SW480 (cell line): ENCODE data around the gene ANKS1B.
"Not testable (repeated sequence)": the region's sequence is repeated elsewhere in the genome, so short reads cannot be mapped to it uniquely, and the experiment has no call there.

Source experiments
- DNase-seq: peaks from one replicate; pipeline ENCODE4 v3.0.0-alpha.2; 2016; ENCODE audit warnings: low spot score

The ANKS1B gene

DNA sequence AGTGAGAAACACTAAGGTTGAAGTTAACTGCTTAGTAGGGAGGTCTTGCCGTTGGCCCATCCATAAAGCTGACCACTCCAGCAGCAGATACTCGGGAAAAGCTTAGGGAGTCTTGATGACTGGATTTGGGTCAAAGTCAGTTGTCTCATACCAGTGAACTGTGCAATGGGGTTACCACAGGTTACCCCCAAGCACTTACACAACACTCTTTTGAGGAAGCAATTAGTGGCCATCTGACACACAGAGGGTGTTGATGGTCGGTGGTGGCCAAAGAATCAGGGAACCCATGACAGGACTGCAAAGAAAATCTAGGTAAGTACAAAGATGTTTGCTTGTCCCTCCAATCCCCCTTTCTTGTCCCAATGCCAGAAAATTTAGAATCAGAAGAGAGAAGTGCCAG is 929.4 kb downstream of the ANKS1B start:
- DNase-seq, result no peak

DNA sequence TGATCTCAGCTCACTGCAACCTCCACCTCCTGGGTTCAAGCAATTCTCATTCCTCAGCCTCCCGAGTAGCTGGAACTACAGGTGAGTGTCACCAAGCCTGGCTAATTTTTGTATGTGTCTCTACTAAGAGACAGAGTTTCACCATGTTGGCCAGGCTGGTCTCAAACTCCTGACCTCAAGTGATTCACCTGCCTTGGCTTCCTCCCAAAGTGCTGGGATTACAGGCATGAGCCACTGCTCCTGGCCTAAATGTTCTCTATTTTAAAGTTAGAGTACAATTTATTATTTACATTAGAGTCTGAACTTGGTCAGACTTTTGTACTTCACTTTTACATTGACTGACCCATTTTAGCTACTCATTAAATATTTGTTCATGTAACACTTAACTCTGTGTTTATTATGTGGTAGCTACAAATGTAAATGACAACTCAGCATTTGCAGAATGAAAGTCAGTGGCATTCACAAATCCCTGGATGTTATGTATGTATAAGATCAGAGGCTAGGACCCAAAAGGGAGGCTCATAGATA is 930.1 kb downstream of the ANKS1B start:
- no peak for DNase-seq

DNA sequence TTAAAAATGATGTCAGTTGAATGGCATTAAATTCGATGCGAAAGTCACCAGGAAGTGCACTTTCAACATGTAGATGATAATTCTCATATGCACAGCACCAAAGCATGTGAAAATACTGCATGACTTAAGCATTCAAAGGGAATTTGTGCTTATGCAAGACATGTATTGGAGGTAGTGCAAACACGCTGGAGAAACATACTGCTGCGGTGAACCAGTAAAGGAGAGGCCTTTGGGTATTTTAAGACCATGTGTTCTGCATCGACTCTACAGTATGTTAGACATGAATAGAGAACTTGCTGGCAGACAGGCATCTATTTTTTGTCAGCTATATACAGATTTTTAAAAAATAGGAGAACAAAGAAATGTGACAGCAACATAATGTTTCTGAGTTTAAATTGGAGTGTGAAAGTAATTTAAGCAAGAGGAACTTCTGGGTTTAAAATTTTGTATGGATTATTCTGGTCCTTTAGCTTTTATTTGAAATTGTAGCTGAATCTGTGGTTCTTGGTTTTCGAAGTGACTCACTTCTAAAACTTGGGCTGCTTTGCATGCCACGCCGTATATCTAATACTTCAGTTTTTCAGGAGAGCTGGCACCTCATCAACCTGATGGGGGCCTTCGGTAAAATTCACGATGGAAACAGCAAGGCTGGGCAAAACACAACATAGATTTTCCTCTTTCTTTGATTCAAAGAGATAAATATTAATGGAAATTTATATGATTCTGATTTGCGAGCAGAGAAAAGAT is 930.9 kb downstream of the ANKS1B start:
- no peak for DNase-seq

DNA sequence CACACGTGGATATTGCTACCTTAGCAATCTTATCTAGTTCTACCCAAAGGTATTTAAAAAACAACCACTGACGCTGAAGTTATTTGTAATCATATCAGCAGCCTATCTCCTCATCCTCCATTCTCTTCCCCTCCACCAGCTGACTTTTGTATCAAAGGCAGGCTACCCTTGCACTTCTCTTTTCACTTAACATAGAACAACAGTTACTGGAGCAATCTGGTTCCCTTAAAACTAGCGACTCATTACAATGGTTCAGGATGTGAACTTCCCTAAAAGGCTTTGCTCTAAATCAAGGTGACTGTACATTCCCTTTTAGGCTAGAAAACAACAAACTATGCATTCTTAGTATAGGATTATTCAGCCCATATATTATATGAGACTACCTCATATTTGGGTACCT is 935.0 kb downstream of the ANKS1B start:
- no peak for DNase-seq

DNA sequence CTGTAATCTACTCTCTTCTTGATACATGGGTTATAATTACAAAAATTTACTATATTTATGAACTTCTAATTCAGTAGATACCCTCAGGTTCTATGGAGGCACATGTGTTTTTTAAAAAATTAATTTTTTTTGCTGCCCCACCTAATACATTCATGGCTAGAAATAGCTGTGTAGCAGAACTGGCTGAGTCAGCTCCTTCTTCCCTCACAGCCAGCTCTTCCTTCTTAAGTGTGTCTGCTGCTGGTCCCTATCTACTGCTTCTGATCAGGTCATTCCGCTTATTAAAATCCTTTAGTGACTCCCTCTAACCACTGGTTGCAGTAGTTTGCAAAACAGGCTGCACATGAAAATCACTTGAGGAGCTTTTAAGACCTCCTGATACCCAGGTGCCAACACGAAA is 939.6 kb downstream of the ANKS1B start:
- no peak for DNase-seq

DNA sequence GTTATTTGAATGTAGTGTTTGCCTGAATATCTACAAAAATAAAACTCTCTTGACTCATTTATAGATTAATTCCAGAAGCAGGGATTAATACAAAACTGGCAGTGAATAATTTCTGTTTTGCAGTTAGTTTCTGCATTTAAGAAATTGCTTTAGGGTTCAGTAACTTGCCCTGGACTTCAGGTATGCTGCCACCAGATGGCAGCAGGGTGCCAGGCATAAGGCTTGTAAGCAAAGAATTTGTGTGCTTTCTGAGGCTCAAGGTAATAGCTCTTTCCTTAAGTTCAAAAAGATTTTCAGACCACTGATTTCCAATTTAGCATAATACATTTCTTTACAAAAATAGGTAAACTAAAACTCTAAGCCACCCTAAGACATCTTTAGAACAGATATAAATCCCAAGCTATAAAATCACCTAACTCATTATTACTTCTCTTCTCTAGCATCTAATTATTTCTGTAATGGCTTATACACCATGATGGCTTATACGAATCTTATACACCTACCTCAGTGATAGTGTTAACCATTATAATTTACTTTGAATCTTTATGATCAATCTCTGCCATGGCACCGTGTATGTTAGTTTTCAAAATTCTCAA is 941.3 kb downstream of the ANKS1B start:
- peak; percentile 48 for DNase-seq

DNA sequence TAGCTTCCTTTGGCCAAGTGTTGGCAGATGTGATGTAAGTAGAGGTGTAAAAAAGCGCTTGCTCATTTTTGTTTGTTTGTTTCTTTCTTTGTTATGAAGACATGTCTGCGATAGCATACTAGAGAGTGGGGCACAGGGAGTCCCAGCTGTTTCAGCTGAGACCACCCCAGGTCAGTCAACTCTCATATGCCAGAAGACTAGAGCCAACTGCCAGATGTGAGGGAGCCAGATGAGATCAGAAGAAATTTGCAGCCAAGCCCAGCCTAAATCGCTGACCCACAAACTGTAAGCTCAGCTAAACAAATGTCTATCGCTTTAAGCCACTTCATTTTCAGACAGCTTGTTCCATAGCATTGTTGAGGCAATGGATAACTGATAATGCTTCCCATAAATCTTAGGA is 942.5 kb downstream of the ANKS1B start:
- DNase-seq, result no peak

DNA sequence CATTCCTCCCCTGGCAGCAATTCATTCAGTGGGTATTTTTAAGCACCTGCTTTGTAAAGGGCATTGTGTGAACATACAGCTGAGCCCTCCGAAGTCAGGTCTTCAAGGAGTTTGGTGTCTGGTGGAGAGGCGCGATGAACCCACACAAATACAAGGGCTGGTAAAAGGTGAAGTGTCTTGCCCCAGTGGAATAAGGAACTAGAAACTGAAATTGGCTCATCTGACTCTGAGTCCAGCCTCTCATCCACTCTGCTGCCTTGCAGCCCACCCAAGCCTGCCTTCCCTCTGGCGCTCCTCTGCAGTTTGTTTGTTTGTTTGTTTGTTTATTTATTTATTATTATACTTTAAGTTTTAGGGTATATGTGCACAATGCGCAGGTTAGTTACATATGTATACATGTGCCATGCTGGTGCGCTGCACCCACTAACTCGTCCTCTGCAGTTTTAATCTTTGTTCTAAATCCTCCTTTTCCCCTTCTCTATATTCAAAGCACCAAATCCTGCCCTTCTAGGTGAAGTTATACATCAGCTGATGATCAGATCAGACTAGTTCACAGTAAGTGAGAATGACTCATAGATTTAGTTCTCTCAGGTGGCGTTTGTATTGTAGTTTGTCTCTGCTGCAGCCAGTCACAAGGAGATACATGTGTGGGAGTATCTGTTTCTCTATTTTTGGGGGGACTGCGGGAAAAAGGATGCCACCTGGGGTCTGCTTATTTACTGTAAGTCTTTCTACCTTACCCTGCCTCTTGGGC is 945.2 kb downstream of the ANKS1B start:
- DNase-seq, result no peak

DNA sequence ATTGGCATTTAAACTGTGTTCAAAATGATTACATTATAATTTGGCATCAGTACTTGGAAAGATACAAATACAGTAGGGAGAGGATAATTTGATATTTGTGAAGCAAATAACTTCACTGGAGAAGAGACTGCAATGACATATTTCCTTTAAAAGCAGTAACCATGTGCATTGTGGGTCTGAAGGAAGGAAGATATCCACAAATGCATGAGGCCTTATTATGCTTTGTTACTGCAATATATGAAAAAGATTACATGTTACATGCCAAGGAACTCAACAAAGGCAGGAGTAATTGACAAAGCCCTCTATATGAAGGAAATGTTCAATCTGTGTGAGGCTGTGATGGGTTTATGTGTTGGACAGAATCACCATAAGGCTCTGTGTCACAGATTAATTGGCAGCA is 948.2 kb downstream of the ANKS1B start:
- DNase-seq, result no peak

DNA sequence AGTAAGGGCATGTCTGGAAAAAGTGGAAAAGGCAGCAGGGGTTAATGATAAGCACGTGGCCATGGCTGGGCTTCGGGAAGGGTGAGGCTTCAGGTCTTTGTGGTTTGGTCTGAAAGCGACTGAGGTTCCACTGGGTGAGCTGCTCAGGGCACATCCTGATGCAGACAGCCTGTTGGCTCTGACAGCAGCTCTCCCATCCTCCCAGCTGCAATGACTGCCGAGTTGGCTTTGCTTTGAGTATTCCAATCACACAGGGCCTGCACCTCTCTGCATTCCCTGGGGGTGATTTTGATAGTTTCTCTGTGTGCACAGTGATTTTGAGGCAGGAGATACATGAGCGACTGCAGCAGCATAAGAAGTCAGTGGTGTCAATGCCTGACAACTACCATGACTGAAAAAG is 948.9 kb downstream of the ANKS1B start:
- DNase-seq, result no peak

DNA sequence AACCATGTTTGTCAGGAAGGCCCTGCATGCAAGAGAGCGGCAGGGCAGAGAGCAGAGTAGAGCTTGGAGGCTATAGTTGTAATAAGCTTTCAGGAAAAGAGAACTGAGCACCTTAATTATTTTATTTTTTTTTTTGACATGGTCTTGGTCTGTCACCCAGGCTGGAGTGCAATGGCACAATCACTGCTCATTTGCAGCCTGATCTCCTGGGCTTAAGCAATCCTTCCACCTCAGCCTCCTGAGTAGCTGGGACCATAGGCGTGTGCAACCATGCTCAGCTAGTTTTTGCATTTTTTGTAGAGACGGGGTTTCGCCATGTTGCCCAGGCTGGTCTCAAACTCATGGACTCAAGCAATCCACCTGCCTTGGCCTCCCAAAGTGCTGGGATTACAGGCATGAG is 950.5 kb downstream of the ANKS1B start:
- DNase-seq, result not testable (repeated sequence)

DNA sequence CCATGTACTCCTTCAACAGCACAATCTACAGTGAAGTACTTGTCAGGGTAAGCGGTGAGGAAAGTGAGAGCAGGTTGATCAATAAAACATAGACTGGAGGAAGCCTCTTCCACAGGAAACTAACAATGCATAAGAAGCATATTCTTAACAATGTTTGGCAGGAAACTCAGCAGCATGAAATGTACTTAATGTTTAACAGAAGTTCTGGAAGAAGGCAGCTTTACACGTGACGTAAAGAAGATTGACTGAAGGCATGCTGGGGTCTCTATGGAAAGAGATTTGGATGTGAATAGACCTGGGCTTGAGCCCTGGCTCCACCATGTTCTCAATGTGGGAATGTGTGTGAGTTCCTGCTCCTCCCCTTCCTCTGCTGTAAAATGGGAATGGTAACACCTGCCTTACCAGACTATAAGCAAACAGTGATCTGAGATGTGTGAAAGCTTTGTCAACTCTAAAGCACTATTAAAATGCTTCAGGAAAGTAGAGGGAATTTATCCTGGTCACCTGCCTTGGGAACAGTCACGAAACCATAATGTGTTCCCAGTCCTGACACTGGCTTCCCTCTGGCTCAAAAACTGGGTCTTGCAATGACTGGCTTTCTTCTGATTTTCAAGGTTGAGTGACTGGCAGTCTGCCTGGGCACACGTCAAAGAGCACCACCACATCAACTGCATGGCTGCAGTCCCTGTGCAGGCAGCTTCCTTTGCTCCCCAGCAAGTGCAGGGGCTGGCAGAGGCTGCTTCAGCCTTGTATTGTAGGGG is 955.0 kb downstream of the ANKS1B start:
- no peak for DNase-seq

DNA sequence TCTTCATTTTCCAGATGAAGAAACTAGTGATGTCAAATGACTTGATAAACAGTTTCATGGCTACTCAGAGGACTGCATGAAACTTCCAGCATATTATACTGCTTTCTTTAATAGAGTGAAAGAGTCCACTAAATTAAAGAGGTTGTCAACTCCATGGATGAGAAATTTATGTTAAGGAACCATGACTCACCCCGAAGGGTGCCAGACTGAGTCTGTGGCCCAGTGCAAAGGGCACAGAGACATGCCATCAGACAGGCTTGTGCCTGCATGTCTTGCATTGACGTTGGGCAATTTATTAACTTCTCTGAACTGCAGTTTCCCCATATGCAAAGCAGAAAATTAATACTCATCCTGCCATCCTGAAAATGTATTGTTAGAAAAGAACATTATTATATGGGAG is 957.3 kb downstream of the ANKS1B start:
- DNase-seq, result no peak

DNA sequence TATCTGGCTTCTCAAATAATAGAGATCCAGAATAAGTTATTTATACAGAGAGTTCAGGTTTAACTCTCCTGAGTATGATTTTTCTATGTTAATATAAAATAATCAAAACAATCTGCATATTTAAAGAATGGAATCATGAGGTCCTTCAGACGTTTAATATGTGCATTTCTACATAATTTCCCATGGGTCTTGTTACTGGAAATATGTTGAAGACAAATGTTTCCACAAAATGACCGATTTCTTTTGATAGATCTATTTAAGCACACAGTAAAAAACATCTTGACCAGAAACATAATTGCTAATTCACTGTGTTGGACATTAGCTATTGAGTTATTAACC is 957.7 kb downstream of the ANKS1B start:
- DNase-seq, result no peak

DNA sequence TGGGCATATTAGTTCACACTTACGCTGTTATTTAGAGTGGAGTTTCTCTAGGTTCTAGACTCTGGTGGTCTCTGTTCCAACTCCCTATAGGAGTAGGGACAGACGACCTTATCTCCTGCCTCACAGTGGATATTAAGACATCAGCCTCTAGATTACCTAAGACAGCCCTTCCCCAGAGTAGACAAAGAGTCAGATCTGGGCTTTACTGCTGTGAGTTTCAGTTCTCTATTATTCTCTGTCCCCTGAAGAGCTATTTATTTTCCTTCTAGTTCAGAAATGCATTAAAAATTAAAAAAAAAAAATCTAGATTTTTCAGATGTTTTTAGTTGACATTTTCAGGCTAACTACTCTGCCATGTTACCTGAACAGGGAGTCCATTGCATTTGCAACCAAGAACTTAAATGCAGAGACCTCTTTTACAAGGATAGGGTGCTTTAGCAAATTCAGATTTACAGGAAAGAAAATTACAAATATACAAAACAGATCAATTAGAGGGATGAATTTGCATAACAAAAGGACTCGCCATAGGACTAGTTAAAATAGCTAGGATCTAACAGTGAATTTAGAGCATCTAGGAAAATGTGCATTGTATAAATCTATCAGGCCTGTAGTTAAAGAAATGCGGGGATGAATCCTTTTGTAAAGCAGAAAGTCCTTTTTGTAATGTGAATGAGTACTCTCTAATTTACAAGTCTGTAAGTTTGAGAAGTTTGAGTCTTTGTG is 958.2 kb downstream of the ANKS1B start:
- DNase-seq, result no peak

DNA sequence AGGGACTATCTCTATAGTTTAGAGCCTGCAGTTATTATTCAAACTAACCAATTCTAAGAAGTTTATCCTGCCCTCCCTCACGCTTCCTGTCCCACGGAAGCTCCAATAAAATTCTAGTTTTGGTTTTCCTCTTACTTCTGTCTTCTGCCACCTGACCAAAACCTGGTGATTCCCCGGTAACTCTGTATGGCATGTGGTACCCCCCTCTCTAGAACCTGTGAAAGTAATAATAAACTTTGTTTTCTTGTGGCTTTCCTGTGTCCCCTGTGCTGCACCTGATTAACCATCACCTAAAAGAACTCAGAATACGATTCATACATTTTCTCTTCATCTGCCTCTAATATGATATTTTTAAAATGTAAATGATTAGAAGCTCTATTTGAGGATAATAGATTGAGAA is 959.9 kb downstream of the ANKS1B start:
- no peak for DNase-seq

DNA sequence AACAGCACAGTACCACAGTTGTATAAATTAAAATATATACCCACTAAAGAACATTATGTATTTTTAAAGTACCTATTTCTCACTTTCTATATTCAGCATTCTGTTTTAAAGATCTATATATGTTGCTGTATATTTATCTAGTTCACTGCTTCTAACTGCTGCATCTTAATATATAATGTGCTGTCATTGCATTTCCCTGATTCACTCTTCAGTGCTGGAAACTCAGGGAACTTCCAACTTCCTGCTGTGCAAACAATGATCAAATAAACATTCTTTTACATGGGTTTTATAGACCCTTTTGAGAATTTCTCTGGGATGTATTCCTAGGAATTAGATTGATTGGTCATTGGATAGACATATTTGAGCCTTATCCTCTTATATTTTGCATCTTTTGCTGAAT is 960.5 kb downstream of the ANKS1B start:
- DNase-seq, result no peak

DNA sequence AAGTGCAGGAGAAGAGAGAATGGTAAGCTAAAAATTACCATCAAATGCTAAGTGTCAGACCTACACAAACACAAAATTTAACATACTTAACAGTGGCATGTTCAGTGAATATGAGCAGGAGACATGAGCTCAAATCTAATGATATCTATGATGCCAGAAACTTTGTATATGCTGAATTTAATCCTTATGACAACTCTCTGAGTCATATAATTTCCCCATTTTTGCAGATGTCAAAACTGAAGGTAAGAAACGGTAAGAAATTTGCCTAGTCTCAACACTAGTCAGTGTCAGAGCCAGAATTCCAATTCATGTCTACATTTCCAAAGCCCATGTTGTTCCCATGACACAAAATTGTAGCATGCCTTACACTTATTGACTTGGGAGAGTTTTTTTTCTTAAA is 963.9 kb downstream of the ANKS1B start:
- no peak for DNase-seq

DNA sequence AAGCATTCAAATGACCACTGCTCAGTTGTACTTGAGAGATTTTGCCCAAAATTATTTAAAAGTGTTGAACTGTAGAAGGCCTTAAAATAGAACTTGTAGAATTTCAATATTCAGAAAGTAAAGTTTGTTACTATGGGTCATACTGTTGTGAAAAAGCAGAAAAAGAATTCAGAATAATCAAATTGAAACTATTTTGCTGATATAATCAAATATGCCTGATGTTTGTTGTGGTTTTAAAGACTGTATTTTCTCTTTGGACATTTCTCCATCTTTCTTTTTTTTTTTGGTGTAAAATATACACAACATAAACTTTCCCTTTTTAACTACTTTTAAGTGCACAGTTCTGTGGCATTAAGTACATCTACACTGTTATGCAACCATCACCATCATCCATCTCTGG is 964.9 kb downstream of the ANKS1B start:
- DNase-seq, result no peak

DNA sequence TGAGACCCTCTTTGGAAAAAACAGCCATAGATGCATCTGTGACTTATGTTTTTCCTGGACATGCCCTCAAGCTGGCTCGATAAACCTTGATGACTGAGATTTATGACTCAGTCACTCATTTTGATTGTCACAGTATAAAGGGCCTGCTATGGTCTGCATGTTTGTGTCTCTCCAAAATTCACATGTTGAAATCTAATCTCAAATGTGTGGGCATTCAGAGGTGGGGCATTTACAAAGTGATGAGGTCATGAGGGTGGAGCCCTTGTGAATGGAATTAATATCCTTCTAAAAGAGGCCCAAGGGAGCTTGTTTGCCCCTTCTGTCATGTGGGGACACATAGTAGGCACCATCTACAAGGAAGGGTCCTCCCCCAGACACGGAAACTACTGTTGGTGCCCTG is 966.8 kb downstream of the ANKS1B start:
- DNase-seq, result no peak

DNA sequence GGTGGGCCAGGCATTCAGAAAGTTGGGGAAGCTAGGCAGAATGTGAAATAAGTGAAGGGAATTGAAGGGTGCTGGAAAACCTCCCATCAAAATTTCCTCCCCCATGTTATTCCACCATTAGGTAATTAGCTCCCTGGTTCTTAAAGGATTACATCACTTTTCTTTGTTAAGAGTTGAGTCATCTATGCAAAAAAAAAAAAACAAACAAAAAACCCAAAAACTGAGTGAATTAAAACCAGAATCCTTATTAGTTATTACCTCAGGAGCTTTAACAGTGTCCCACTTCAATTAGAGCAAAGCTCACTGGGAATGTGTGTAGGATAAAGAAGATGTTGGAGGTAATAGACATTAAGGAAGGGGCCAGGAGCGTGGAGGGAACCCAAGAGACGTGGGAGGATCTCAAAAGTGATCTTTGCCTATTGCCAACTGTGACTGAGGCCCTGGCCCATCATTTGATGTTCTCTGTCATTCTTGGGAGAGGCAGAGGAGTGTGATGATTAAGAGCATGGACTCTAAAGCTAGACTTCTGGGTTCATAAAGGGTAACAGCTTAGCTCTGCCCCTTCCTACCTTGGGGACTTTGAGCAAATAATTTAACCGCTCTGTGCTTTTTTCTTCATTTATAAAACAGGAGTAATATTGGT is 975.0 kb downstream of the ANKS1B start:
- DNase-seq, result no peak
